HL-60 (cell line): ENCODE measurements around the gene ABHD4.

Experiments
- DNase-seq, 2 experiments: peaks; one replicate each; pipeline ENCODE4 v3.0.0-alpha.2; 2010 to 2020; ENCODE audit warnings: low read depth in 1 of 2, low spot score in 1 of 2
- H3K27ac ChIP-seq: fragments of 250-450 bp; sonication (Bioruptor Pico); replicated peaks from 2 replicates; pipeline ENCODE4 v1.5.1; 2020; ENCODE audit warnings: mild to moderate bottlenecking, moderate library complexity
- H3K27me3 ChIP-seq: fragments of 250-450 bp; sonication (Bioruptor Pico); 2 replicates; pipeline ENCODE4 v1.5.1; 2021; ENCODE audit warnings: mild to moderate bottlenecking, moderate library complexity; ENCODE audit not compliant: insufficient read depth, poor library complexity, severe bottlenecking
- H3K4me3 ChIP-seq: replicated peaks from 2 replicates; pipeline ENCODE4 v1.5.1; 2011; ENCODE audit warnings: mild to moderate bottlenecking, control low read depth, low read length; ENCODE audit not compliant: insufficient read depth
- CTCF ChIP-seq: IDR thresholded peaks from one replicate; pipeline ENCODE4 v1.5.1; 2011; ENCODE audit warnings: low read length, control low read depth, inconsistent platforms; ENCODE audit not compliant: insufficient read depth
- GABPA ChIP-seq: IDR thresholded peaks from 2 replicates; pipeline ENCODE4 v1.6.1; 2012; ENCODE audit warnings: low read depth
- POLR2AphosphoS5 ChIP-seq: IDR thresholded peaks from 2 replicates; pipeline ENCODE4 v1.6.1; 2012; ENCODE audit warnings: low read depth
- REST ChIP-seq: IDR thresholded peaks from 2 replicates; pipeline ENCODE4 v1.6.1; 2012; ENCODE audit warnings: low read depth; ENCODE audit not compliant: insufficient replicate concordance
- SPI1 ChIP-seq: IDR thresholded peaks from 2 replicates; pipeline ENCODE4 v1.6.1; 2012; ENCODE audit warnings: low read depth, mild to moderate bottlenecking, borderline replicate concordance

The ABHD4 gene

GRCh38 chr14:22641846-22642245, 43.7 kb downstream of the ABHD4 start:
- Histone ChIP-seq H3K4me3 (no peak overlapping the region), H3K27ac (no peak overlapping the region), H3K27me3 (no peaks in the 10 kb centered on the region)
- TF ChIP-seq POLR2AphosphoS5 = no peak
- no peak for TF ChIP-seq REST
- no peak for TF ChIP-seq GABPA
- TF ChIP-seq SPI1 = no peak
- no peak for DNase-seq

- Histone ChIP-seq H3K27me3 (no peaks in the 10 kb centered on the region), H3K4me3 (no peak within 1 kb of the TSS), H3K27ac (no peak within 1 kb of the TSS)
- TF ChIP-seq POLR2AphosphoS5 = no peak
- TF ChIP-seq CTCF = no peak
- no peak for TF ChIP-seq REST
- no peak for TF ChIP-seq SPI1
- TF ChIP-seq GABPA = no peak
- no peak for DNase-seq
Measured at GRCh38 chr14:22644305-22644635, 46.2 kb downstream of the ABHD4 start, which contains the start of gene OR6J1. OR6J1 (minus strand) TSS chr14:22644352; CDS start chr14:22634811, 9,541 bp downstream.

GRCh38 chr14:22646570-22647254, 48.6 kb downstream of the ABHD4 start:
- H3K4me3 ChIP-seq = no peak overlapping the region
- no peak overlapping the region for H3K27ac ChIP-seq
- peak in 1 of 2 experiments; percentile 63 for DNase-seq
- H3K27me3 ChIP-seq = no peaks in the 10 kb centered on the region
- TF ChIP-seq REST = no peak
- no peak for TF ChIP-seq CTCF
- TF ChIP-seq POLR2AphosphoS5 = no peak
- no peak for TF ChIP-seq GABPA
- no peak for TF ChIP-seq SPI1
